ENCODE measurements around the gene RNF149. TPM values are rescaled to one million over a fixed set of nuclear protein-coding genes. Genes with fewer than 3 reads are reported as not detected.

RNF149 gene
- total RNA-seq, 1 experiment from 2014 or later: 40.2 TPM

DNA sequence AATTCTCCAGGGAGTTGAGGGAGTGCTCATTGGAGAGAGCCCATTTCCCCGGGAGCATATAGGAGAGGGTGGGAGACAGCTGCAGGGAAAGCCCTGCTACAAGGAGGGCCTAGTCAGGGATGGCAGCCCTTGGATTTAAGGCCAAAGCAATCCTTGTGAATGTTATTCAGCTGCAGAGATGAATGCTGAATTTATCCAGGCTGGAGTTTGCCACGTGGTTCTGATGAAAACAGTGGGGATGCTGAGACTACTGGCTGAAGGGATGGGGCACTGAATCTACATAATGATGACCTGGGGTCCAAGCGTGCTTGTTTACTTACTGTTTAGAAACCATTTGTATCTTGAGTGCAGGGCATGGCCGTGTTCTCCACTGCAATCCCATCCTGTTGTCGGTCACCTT lies 35.6 kb upstream of the RNF149 start (continued):
- no peak for TF ChIP-seq REST (IDR thresholded peaks at IDR 0.05; ENCODE audit: low read depth)

DNA sequence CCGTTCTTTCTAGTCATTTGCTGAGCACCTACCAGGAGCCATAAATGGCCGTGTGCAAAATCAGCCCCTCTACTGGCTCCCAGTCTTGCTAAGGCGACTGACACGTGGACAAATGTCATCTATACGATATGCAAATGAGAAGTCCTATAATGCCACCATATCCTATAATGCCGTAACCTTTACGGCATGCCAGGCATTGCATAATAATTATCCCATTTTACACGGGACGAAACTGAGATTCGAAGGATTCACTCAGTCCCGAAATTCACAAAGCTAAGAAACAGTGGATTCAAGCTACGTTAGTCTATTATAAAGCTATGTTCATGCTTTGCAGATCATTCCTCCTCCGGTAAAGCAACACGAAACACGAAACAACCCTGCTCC lies 34.1 kb upstream of the RNF149 start:
- no peak for ATAC-seq
- TF ChIP-seq RAD21 (IDR thresholded peaks at IDR 0.05; ENCODE audit: low read depth): no peak
- TF ChIP-seq CEBPB (IDR thresholded peaks at IDR 0.05; ENCODE audit: low read depth): no peak
- no peak for TF ChIP-seq EZH2phosphoT487 (IDR thresholded peaks at IDR 0.05; ENCODE audit: borderline replicate concordance)
- no peak for TF ChIP-seq REST (IDR thresholded peaks at IDR 0.05; ENCODE audit: low read depth)
- TF ChIP-seq ZNF274 (IDR thresholded peaks at IDR 0.05; ENCODE audit: low read depth, low read length): no peak
- TF ChIP-seq ELF1 (IDR thresholded peaks at IDR 0.05; ENCODE audit: borderline replicate concordance, low read depth): no peak
- TF ChIP-seq POLR2AphosphoS5 (IDR thresholded peaks at IDR 0.05; ENCODE audit: low read depth, low read length): no peak
- Histone ChIP-seq H3K4me2 (ENCODE audit: low read length) (peak overlapping the region; percentile 18; the same call in 1 of the 2 replicates), H3K36me3 (ENCODE audit: control insufficient read depth in 1 of 2, insufficient read depth in 2 of 2, low read length in 2 of 2) (no peaks in the 10 kb centered on the region), H3K79me2 (ENCODE audit: insufficient read depth, low read length) (no peaks in the 10 kb centered on the region), H3K9me2 (ENCODE audit: insufficient read depth) (no peaks in the 10 kb centered on the region), H3K4me1 (ENCODE audit: control insufficient read depth in 1 of 2, insufficient read depth in 2 of 2, low read length in 2 of 2) (peaks cover 3 to 10% of the 10 kb centered on the region in 2 experiments; a peak in 2 of 4 replicates), H4K20me1 (ENCODE audit: insufficient read depth) (no peaks in the 10 kb centered on the region), H3K4me3 (replicated peaks in 1 of 2; ENCODE audit: low read depth in 1 of 2, low read length in 2 of 2) (no peak overlapping the region), H2AFZ (ENCODE audit: low read depth, low read length, poor library complexity, severe bottlenecking) (no peak overlapping the region), H3K27ac (ENCODE audit: low read depth, low read length) (no peak overlapping the region), H3K27me3 (ENCODE audit: insufficient read depth, low read length) (no peaks in the 10 kb centered on the region), H3K9ac (ENCODE audit: low read length) (no peak overlapping the region), H3K9me3 (ENCODE audit: control insufficient read depth in 1 of 2, insufficient read depth in 1 of 2, low read depth in 1 of 2, low read length in 2 of 2) (no peaks in the 10 kb centered on the region)
- RAD21 ChIA-PET (ENCODE audit: low non-redundant PET in 1 of 2, low total read pairs in 2 of 2, uncharacterized antibody in 2 of 2, unreplicated experiment in 2 of 2): interaction anchor here (0.9 to 1.6 kb wide), 3 partner anchors 45 to 68 kb away, joined by 3 to 5 read pairs (median 3); partner anchors contain the start of gene CREG2 (in 1 of the 2)
- POLR2A ChIA-PET: no interaction called here
- no TSS peak for BruUV-seq (replicated peaks)
- DNase-seq (ENCODE audit: low read depth, low spot score): no peak
- CTCF ChIA-PET: interaction anchor here (0.6 to 2.4 kb wide), 23 partner anchors 8 to 641 kb away, joined by 3 to 29 read pairs (median 6); partner anchors contain the start of genes CREG2 and RNF149
- intact Hi-C loops (cut with micrococcal nuclease): loop anchor here (1.0 to 5.0 kb wide), 4 partner anchors 45 to 488 kb away; partner anchors contain the start of genes CREG2 and MAP4K4

Data from HCT116 (cell line).